WERI-Rb-1 (cell line): ENCODE measurements around the gene TSKU.
A peak's percentile ranks its signal among the peaks of the same experiment; 100 is the strongest.

Source experiments
- DNase-seq: peaks from one replicate; pipeline ENCODE4 v3.0.0-alpha.2; 2020
- H3K27ac ChIP-seq: fragments of 250-450 bp; sonication (Bioruptor Pico); 2 replicates; pipeline ENCODE4 v1.5.1; 2020; ENCODE audit warnings: mild to moderate bottlenecking, moderate library complexity
- H3K27me3 ChIP-seq: fragments of 250-450 bp; sonication (Bioruptor Pico); 2 replicates; pipeline ENCODE4 v1.5.1; 2021; ENCODE audit warnings: mild to moderate bottlenecking, low read depth, moderate library complexity; ENCODE audit not compliant: insufficient read depth, severe bottlenecking
- H3K36me3 ChIP-seq: fragments of 250-450 bp; sonication (Bioruptor Pico); 2 replicates; pipeline ENCODE4 v1.5.1; 2020; ENCODE audit warnings: mild to moderate bottlenecking, moderate library complexity
- H3K4me3 ChIP-seq: 2 replicates; pipeline ENCODE4 v1.5.1; 2011; ENCODE audit warnings: low read depth, mild to moderate bottlenecking, control low read depth, low read length
- H3K9me3 ChIP-seq: fragments of 250-450 bp; sonication (Bioruptor Pico); 2 replicates; pipeline ENCODE4 v1.5.1; 2021; ENCODE audit warnings: mild to moderate bottlenecking, moderate library complexity; ENCODE audit not compliant: severe bottlenecking
- CTCF ChIP-seq: IDR thresholded peaks from 2 replicates; pipeline ENCODE4 v1.5.1; 2011; ENCODE audit warnings: low read depth, mild to moderate bottlenecking, control low read depth, inconsistent platforms, low read length

The TSKU gene

DNA sequence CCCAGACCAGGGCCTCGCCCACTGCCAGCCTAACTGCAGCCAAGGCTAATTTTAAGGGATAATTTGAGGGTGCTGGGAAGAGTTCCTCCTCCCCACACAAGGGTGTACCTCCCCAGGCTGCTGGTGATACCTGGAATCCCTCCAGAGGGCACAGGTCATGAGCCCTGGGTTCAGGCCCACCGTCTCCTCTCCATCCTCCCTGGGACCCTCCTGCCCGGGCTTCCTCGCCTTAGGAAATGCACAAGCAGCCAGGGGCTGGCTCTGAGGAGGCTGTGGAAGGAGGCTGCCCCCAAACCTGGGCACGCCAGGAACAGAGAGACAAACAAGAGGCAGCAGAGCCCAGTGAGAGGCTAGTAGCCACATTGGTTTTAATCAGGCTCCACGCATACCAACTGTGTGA lies 16.6 kb upstream of the TSKU start:
- H3K36me3 ChIP-seq: no peaks in the 10 kb centered on the region
- no peak overlapping the region for H3K27ac ChIP-seq
- H3K27me3 ChIP-seq: no peaks in the 10 kb centered on the region
- H3K4me3 ChIP-seq: no peak overlapping the region
- no peaks in the 10 kb centered on the region for H3K9me3 ChIP-seq
- DNase-seq: no peak
- no peak for TF ChIP-seq CTCF

DNA sequence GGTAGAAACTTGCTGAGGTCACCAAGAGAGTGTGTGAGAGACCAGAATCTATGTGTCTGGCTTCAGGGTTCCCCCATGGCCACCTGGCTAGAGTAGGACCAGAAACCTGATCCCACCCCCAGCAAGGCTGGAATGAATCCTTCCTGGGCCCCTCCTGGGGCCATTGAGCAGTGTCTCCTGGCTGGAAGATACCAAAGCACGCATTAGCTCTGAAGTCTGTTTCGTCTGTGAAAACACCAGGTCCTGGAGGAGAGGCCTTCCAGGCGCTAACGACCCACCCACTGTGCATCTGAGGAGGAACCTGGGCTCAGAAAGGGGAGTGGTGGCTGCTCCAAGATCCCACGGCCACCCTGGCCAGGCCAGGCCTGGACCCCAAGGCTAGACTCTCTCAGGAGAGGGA lies 15.5 kb upstream of the TSKU start:
- Histone ChIP-seq H3K27me3 (no peaks in the 10 kb centered on the region), H3K4me3 (no peak overlapping the region), H3K27ac (peak overlapping the region; percentile 43), H3K36me3 (no peaks in the 10 kb centered on the region), H3K9me3 (no peaks in the 10 kb centered on the region)
- TF ChIP-seq CTCF: no peak
- no peak for DNase-seq

DNA sequence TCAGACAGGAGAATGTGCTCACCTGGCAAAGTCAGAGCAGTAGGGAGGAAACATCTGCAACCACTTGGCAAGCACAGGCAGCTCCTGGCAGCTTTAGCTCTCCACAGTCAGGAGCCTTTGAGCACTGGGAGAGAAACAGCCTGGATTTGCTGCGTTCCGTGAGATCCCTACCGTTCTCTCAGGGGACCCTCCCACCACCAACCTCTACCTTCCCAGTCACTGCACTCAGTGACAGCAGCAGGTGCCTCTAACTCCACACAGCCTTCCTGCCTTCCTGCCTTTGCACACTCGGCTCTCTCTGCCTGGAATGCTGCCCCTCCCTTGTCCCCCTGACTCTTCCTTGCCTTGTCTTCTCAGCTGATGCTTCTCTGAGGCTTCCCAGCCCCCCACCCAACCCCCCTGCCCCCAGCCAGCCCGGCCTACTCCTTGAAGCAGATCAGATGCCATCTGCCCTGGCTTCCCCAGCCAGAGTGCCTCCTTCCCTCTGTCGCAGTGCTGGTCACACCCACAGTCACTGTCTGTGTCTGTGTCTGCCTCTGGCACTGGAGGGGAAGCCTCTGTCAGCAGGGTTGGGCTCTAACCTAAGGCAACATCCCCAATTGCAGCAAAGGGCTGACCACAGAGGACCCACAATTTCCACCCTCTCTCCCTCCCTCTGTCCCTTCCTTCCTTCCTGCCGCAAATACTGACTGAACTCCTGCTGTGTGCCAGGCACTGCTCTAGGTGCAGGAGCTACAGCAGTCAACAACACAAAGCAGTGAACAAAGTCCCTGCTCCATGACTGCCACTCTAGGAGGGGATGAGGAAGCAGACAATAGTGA lies 14.9 kb upstream of the TSKU start:
- Histone ChIP-seq H3K27me3 (no peaks in the 10 kb centered on the region), H3K27ac (peak overlapping the region; percentile 43), H3K9me3 (no peaks in the 10 kb centered on the region), H3K4me3 (no peak overlapping the region), H3K36me3 (no peaks in the 10 kb centered on the region)
- TF ChIP-seq CTCF: no peak
- peak; percentile 61 for DNase-seq

GRCh38 chr11:76768909-76769560 lies 14.1 kb upstream of the TSKU start:
- DNase-seq: no peak
- H3K27me3 ChIP-seq: no peaks in the 10 kb centered on the region
- no peak for TF ChIP-seq CTCF
- H3K4me3 ChIP-seq: no peak overlapping the region
- no peaks in the 10 kb centered on the region for H3K9me3 ChIP-seq
- H3K27ac ChIP-seq: no peak overlapping the region; the same call in 1 of the 2 replicates
- H3K36me3 ChIP-seq: no peaks in the 10 kb centered on the region

DNA sequence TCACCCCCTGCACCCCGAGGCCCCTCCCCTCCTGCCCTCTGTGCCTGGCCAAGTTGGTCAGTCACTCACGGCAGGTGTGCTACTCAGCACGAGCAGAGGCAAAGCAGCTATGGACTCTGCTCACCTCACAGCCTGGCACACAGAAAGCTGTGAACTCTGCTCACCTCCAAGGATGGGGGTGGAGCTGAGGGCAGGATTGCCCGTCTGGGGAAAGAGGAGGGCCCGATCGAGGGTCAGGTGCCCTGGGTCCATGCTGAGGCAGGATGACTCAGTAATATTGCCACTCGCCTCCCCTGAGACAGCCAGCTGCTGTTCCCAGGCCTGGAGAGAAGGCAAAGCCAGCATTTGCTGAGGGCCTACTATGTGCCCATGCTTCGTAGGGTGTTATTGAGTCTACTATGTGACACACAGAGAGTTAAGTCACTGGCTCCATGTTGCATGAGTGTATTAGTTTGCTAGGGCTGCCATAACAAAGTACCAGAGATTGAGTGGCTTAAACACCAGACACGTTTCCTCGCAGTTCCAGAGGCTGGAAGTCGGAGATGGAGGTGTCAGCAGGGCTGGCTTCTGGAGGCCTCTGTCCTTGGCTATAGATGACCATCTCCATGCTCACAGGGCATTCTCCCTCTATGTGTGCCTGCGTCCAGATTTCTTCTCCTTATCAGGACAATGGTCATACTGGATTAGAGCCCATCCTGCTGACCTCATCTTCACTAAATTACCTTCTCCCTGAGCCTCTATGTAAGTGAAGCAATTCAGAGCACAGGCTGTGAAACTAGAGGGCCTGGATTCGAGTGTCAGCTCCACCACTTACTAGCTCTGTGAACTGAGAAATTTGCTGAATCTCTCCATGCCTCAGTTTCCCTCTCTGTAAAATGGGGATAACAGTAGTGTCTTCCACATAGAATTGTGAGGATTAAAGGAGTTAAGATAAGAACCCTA lies 13.2 kb upstream of the TSKU start:
- no peak overlapping the region for H3K4me3 ChIP-seq
- no peak for DNase-seq
- H3K36me3 ChIP-seq: no peaks in the 10 kb centered on the region
- no peak overlapping the region for H3K27ac ChIP-seq
- no peaks in the 10 kb centered on the region for H3K27me3 ChIP-seq
- no peak for TF ChIP-seq CTCF
- no peaks in the 10 kb centered on the region for H3K9me3 ChIP-seq
